KOPT-K1 (cell line): ENCODE data around the gene PTPRG.

ENCODE experiments used
- H3K27ac ChIP-seq: fragments of 200-600 bp; sonication (generic); 2 replicates; pipeline ENCODE4 v1.5.1; 2016; ENCODE audit warnings: antibody characterized with exemption, mild to moderate bottlenecking, low read depth, low read length; ENCODE audit not compliant: poor library complexity, severe bottlenecking
- H3K36me3 ChIP-seq: fragments of 200-600 bp; sonication (generic); 2 replicates; pipeline ENCODE4 v1.5.1; 2017; ENCODE audit warnings: antibody characterized with exemption, mild to moderate bottlenecking, low read length, moderate library complexity; ENCODE audit not compliant: insufficient read depth
- H3K9me3 ChIP-seq: fragments of 200-600 bp; sonication (generic); 2 replicates; pipeline ENCODE4 v1.5.1; 2017; ENCODE audit warnings: antibody characterized with exemption, low read length, mild to moderate bottlenecking; ENCODE audit not compliant: insufficient read depth, poor library complexity, severe bottlenecking

The PTPRG gene

DNA sequence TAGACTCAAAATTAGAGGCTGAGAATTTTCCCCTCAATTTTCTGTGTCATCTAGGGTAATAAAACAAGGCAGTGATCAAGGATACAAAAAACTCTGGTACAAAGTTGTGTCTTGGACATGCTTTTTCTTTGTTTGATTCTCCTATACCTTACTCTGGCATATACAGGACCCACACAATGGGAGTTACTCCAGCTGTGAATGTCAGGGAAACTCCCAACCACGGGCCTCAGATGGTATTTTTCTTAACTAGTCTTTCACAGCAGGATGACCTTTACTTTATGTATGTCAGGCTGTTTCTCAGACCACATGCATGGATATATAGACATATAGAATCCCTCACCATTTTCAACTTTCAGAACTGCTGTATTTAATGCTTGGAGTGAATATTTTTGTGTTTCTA, 770.6 kb downstream of the PTPRG start:
- Histone ChIP-seq H3K36me3 (no peaks in the 10 kb centered on the region), H3K27ac (no peak overlapping the region), H3K9me3 (no peaks in the 10 kb centered on the region)

DNA sequence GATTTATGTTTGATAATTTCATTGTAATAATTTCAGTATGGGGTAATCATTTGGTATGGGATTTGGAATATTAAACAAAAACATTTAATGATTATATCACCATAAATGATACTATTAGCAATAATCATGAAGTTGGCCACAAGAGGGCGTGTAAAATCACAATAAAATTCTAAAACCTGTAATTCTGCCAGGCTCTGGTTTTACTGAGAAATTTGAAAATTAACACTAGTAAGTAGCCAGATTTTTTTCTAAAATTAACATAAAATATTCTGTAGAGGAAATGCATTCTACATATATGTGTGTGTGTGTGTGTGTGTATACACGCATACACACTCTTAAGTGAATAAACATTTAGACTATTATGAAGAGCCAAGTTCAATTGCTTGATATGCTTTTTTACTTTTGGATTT, 771.5 kb downstream of the PTPRG start:
- Histone ChIP-seq H3K9me3 (no peaks in the 10 kb centered on the region), H3K36me3 (no peaks in the 10 kb centered on the region), H3K27ac (no peak overlapping the region)

DNA sequence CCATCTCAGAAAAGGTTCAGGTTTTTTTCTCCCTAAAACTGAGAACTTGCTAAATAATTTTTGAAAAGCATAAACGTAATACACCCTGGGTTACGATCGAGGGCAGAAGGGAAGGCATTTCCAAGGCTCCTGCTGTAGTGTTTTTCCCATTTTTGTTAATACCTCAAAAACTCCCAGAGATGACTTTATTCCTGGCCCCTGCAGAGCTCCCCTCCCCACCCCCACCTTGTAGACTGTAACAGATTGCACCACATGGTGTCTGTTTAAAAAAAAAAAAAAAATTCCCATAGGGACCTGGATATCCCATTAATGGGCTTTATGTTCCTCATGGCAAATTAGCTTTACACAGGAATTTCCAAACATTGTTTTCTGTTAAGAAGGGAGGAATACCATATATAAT, 773.8 kb downstream of the PTPRG start:
- no peaks in the 10 kb centered on the region for H3K36me3 ChIP-seq
- no peak overlapping the region for H3K27ac ChIP-seq
- H3K9me3 ChIP-seq = no peaks in the 10 kb centered on the region

DNA sequence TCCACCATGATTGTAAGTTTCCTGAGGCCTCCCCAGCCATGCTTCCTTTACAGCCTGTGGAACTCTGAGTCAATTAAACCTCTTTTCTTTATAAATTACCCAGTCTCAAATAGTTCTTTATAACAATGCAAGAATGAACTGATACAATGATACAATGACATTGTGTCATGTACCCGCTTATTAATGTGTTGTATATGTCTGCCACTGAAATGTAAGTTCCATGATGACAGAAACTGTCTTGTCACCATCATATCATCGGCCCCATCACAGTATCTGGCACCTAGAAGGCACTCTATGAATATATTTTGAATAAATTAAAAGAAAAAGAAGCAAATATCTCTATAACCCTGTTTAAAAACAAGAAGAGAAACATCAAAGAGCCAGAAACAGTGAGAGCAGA, 782.4 kb downstream of the PTPRG start:
- no peaks in the 10 kb centered on the region for H3K36me3 ChIP-seq
- H3K9me3 ChIP-seq = no peaks in the 10 kb centered on the region
- no peak overlapping the region for H3K27ac ChIP-seq
